ENCODE results near the gene ZNF248.
"Not testable (repeated sequence)": the region's sequence is repeated elsewhere in the genome, so short reads cannot be mapped to it uniquely, and the experiment has no call there.

ZNF248 gene

GRCh38 chr10:37739181-37739580 lies 118.2 kb downstream of the ZNF248 start:
- DNase-seq = no peak

GRCh38 chr10:37738241-37738640 lies 119.2 kb downstream of the ZNF248 start:
- DNase-seq = not testable (repeated sequence)

- no peak for DNase-seq
Measured at GRCh38 chr10:37737336-37737735, 120.1 kb downstream of the ZNF248 start.

GRCh38 chr10:37736120-37736519 lies 121.3 kb downstream of the ZNF248 start:
- no peak for DNase-seq

- DNase-seq = no peak
Measured at GRCh38 chr10:37734971-37735370, 122.4 kb downstream of the ZNF248 start.

Measured in fibroblast of skin of back (primary cell).